GM12892 (cell line): ENCODE results near the gene KCNK2.

Source experiments
- POLR2A ChIP-seq: IDR thresholded peaks from 2 replicates; pipeline ENCODE4 v1.6.1; 2011; ENCODE audit warnings: low read depth, low read length, control low read depth
- POLR2AphosphoS5 ChIP-seq: IDR thresholded peaks from 2 replicates; pipeline ENCODE4 v1.6.1; 2011; ENCODE audit warnings: low read depth, low read length, control low read depth
- TAF1 ChIP-seq: IDR thresholded peaks from 2 replicates; pipeline ENCODE4 v1.6.1; 2011; ENCODE audit warnings: low read depth, mild to moderate bottlenecking, control low read depth, low read length, borderline replicate concordance

- TF ChIP-seq POLR2AphosphoS5 (no peak), TAF1 (no peak), POLR2A (no peak)
These were observed 36.7 kb upstream of the KCNK2 start for GRCh38 chr1:215045698-215046308.
